CD4-positive, alpha-beta T cell treated with Interleukin-12 subunit alpha and Interleukin-12 subunit beta, for 1 hour (primary cell): Measurements from ENCODE around the gene S1PR3.

Experiments used
- DNase-seq: peaks from one replicate; pipeline ENCODE4 v3.0.0-alpha.2; 2020

Gene S1PR3

GRCh38 chr9:88969646-88970373 lies 21.5 kb upstream of the S1PR3 start:
- DNase-seq = no peak

DNA sequence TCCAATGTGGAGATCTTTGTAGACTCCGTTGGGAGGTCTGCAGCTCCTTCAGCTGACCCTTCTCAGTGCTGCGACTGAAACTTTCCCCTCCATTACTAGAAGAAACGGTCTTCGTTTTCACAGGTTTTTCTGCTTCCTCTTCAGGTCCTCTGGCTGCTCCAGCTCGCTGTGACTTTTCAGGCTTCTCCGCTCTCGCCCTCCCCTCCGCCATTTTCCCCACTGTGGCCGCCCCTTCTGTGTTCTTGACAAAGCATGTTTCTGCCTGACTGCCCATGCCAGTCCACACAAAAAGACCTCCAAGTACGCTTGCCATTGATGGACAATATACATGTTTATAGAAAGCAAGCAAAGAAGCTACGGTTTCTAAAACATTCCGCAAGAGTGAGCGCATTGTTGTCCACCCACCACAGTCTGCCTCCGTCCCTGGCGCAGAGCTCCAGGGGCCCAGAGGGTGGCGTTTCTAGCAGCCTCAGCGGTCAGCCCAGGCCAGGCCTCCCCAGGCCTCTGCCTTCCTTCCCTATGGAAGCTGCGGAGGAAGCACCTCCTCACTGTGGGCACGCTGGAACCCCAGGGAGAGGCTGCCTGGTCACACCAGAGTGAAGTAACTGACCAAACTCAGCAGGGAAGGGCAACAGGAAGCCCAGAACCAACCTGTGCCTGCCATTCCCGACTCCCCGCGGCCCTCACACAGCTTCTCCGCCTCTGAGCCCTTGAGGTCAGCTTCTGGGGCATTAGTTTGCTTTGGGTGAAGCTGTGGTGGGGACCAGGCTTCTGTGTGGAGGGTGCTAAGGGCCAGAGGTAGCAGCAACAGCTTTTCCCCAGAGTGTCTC lies 19.9 kb upstream of the S1PR3 start:
- no peak for DNase-seq

- DNase-seq = no peak
Measured at GRCh38 chr9:88972401-88972800, 18.9 kb upstream of the S1PR3 start.

GRCh38 chr9:88973281-88974045 lies 17.8 kb upstream of the S1PR3 start:
- DNase-seq = no peak

DNA sequence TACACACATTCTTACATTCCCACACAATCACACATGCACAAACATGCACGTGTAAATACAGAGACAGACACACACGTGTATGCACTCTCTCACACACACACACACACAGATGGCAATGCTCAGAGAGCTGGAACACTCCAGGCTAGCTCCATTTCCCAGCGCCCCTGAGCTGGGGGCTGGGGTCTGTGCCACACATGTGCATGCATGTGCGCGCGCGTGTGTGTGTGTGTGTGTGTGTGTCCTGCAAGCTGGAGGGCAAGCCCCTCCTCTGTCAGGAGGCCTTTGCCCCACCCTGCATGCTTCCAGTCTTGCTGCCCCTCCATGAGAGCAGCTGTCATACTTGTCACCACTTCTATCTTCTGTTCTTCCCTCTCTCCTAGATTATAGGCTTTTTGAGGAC lies 16.6 kb upstream of the S1PR3 start:
- DNase-seq = no peak

DNA sequence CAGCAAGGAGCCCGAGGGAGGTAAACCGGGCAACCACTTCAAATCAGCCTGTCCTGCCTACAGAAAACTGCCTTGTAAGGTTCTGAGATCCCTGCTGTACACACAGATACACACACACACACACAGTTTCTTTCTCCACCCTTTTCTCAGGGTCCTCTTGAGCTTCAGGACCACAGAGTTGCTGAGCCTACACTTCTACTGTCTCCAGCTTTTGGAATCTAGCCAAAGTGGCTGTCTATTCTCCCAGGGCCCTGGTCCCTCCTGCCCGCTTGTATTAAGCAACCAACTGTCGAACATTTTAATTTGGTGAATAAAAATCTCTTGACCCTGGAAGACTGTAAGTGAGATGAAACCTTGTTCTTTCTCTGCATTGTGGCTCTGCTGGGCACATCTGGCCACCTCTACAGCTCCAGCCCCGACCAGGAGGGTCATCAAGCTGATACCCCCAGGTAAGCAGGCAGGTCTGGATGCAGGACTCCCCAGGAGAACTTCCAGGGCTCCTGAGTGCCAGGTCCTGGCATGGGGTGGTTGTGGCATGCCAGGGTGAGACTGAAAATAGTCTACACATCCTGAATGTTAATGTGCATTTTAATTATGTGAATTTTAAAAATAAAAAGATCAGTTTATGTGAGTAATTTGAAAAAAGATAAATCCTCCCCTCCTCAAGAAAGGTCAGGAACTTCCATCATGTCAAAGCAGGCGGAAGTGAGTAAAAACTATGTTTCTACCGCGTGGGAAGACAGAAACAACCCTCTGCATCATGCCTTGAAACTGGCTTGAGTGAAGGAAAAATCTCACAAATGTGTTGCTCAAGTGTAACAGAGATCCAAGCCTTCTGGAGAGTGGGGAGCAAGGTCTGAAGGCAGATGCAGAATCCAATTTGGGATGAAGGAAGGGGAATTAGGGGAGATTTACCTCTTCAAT lies 15.0 kb upstream of the S1PR3 start:
- no peak for DNase-seq

- no peak for DNase-seq
Measured at GRCh38 chr9:88976890-88977257, 14.4 kb upstream of the S1PR3 start.

GRCh38 chr9:88978034-88978433 lies 13.2 kb upstream of the S1PR3 start:
- DNase-seq = no peak

DNA sequence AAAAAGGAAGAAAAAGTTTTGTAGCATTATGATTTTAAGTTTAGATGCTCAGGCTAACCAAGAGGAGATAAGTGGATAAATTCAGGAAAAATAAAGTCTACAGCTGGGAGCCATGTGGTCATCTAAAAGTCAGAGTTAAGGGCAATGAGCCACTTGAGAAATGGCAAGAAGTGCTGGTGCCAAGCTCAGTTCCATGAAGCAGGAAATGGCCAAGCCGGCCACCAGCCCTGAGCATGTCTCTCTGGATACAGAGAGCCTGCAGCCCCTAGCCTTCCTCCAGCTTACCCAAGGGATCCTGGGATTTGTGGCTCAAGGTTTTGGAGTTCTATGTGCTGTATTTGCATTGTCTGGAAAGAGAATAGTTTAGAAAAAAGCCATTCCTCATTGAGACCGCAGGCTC lies 12.2 kb upstream of the S1PR3 start:
- no peak for DNase-seq

DNA sequence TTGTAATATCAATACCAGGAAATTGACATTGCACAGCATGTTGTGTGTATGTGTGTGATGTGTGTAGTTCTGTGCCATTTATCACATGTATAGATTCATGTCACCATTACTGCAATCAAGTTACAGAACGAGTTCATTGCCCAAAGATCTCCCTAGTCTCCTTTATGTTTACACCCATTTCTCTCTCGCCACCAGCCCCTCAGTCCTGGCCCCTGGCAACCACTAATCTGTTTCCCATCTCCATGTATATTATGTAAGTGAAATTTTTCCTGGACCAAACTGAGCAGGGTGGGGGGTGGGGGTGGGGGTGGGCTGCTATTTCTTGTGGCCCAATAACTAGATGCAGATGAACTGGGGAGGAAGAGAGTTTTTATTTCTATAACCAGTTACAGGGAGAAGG lies 11.5 kb upstream of the S1PR3 start:
- no peak for DNase-seq

- DNase-seq = no peak
Measured at GRCh38 chr9:88980740-88981203, 10.5 kb upstream of the S1PR3 start.

GRCh38 chr9:88983865-88984542 lies 7.3 kb upstream of the S1PR3 start:
- no peak for DNase-seq

- DNase-seq = no peak
Measured at GRCh38 chr9:88984543-88984883, 6.8 kb upstream of the S1PR3 start.

DNA sequence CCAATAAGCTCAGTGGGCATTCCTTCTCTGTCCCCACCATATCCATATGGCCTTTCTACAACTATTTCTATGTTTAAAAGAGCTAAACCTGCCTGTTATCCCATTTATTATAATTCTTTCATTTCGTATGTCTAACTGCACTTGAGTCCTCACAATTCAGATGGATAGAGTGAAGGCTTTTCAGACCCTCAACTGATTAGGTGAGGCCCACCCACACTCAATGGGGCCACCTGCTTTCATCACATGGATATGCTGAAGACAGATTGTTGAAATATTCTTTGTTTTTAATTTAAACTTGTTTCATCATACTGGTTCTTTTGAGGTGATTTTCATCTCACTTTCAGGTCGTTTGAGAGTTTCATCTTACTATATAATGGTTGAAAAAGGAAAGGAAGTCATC lies 5.7 kb upstream of the S1PR3 start:
- no peak for DNase-seq

DNA sequence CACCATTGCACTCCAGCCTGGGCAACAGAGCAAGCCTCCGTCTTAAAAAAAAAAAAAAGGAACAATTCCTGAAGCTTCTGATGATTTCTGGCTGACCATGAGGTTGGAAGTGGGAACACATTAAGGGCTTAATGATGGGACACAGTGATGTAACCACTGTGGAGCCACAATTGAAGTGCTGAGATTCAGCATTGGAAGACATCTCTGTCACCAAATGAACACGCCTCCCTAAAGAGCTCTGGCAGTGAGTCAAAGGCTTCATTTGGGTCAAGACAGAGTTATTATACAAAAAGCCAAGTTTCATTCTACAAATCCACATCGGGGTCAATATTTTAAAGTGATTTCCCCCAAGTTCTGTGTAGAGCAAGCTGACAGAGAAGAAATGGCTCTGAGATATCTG lies 4.5 kb upstream of the S1PR3 start:
- no peak for DNase-seq

DNA sequence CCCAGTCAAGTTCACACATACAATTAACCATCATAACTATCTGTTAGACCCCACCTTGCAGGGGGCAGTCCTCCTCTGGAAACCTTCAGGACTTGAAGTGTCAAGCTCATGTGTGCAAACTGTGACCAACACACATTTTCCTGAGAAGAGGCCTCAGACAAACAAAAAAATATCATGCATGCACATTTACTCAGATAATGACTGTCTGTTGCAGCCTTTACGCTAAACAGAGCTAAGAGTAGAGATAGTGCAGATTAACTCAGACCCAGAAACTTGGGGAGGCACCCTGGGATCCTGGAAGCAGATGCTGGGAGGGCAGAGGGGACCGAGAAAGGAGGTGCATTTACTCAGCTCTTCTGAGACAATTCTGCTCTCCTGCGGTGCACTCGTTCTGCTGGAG lies 3.6 kb upstream of the S1PR3 start:
- no peak for DNase-seq

GRCh38 chr9:88988796-88989641 lies 2.2 kb upstream of the S1PR3 start:
- peak; percentile 13 for DNase-seq

GRCh38 chr9:88990041-88990728 lies 1.1 kb upstream of the S1PR3 start:
- DNase-seq = no peak

GRCh38 chr9:88990729-88991065 lies 571 bp upstream of the S1PR3 start:
- no peak for DNase-seq

GRCh38 chr9:88992556-88992955 lies 1.3 kb downstream of the S1PR3 start:
- DNase-seq = no peak

GRCh38 chr9:88993327-88993726 lies 2.1 kb downstream of the S1PR3 start:
- no peak for DNase-seq
